Endothelial cell (in vitro differentiated cells): ENCODE measurements around the gene CES4A. TPM values are rescaled to one million over a fixed set of nuclear protein-coding genes. Genes with fewer than 3 reads are reported as not detected.

ENCODE experiments used
- DNase-seq: peaks from one replicate; pipeline ENCODE4 v3.0.0; 2021; ENCODE audit warnings: low spot score
- H3K27ac Mint-ChIP-seq: one replicate; pipeline ENCODE4 v1.8.0; 2021; ENCODE audit warnings: mixed read lengths, inconsistent platforms; ENCODE audit not compliant: unreplicated experiment
- H3K27me3 Mint-ChIP-seq: one replicate; pipeline ENCODE4 v1.8.0; 2021; ENCODE audit warnings: mild to moderate bottlenecking, moderate library complexity, mixed read lengths, inconsistent platforms; ENCODE audit not compliant: unreplicated experiment
- H3K36me3 Mint-ChIP-seq: one replicate; pipeline ENCODE4 v1.8.0; 2021; ENCODE audit warnings: mild to moderate bottlenecking, low read depth, mixed read lengths, inconsistent platforms; ENCODE audit not compliant: unreplicated experiment
- H3K4me1 Mint-ChIP-seq: one replicate; pipeline ENCODE4 v1.8.0; 2021; ENCODE audit warnings: mild to moderate bottlenecking, mixed read lengths, inconsistent platforms; ENCODE audit not compliant: unreplicated experiment
- H3K4me3 Mint-ChIP-seq: one replicate; pipeline ENCODE4 v1.8.0; 2021; ENCODE audit warnings: mild to moderate bottlenecking, mixed read lengths, inconsistent platforms; ENCODE audit not compliant: unreplicated experiment
- H3K9me3 Mint-ChIP-seq: one replicate; pipeline ENCODE4 v1.8.0; 2021; ENCODE audit warnings: mixed read lengths, inconsistent platforms; ENCODE audit not compliant: unreplicated experiment
- CTCF ChIP-seq: fragments of 200-600 bp; sonication (generic); IDR thresholded peaks from one replicate; pipeline ENCODE4 v1.5.0; 2021; ENCODE audit warnings: antibody characterized with exemption; ENCODE audit not compliant: unreplicated experiment
- total RNA-seq: library from RNA; stranded (reverse); fragmentation: NEBNext Ultra II Directional; extraction: Animal tissue kit (Norgen Biotek cat#: 25700); gene quantifications from one replicate; pipeline ENCODE4 v1.2.1, GENCODE V29; 2021; ENCODE audit not compliant: unreplicated experiment

The CES4A gene
- total RNA-seq, 1 donor from 2014 or later: 1.1 TPM

DNA sequence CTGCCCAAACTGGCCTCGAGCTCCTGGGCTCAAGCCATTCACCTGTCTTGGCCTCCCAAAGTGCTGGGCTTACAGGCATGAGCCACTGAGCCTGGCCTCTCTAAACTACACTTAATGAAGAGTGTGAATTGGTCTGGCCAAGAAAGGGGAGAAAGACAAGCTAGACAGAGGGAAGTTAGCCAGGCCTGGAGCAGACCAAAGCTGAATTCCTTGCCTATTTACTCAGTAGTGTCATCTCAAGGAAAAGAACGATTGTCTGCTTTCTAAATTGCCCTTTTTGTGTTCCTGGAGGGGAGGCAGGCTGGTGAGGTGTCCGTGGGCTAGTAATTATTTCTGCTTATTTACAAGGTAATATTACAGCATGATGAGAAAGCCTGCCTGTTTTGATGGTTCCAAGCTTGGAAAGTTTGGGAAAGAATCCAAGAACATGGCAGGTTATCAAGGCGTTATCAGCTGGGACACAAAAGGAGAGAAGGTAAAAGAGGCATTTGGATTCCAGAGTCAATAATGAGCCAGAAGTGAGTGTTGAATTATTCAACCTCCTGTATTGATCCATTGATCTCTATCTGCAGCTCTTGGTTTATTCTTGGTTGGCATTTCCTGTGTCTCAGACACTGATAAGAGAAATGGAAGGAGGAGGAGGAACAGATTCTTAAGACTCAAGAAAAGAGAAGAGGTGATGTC is 34.3 kb downstream of the CES4A start:
- H3K36me3 Mint-ChIP-seq: no peaks in the 10 kb centered on the region
- no peak overlapping the region for H3K27ac Mint-ChIP-seq
- H3K4me3 Mint-ChIP-seq: no peak overlapping the region
- H3K4me1 Mint-ChIP-seq: peaks cover 21% of the 10 kb centered on the region
- H3K9me3 Mint-ChIP-seq: no peaks in the 10 kb centered on the region
- DNase-seq: no peak
- no peak for TF ChIP-seq CTCF
- no peaks in the 10 kb centered on the region for H3K27me3 Mint-ChIP-seq

DNA sequence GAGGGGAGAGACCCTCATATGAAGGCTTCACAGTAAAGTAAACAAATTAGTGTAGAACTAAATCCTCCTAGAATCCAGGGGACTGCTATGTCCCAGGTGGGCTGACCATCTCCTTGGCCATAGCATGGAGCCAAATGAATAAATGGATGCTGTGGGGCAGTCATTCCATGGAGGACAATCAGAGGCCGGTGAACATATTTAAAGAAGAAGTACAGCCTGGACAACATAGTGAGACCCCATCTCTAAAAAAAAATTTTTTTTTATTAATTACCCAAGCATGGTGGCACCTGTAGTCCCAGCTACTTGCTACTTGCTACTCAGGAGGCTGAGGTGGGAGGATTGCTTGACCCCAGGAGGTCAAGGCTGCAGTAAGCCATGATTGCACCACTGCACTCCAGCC is 35.3 kb downstream of the CES4A start:
- Mint-ChIP-seq H3K9me3 (no peaks in the 10 kb centered on the region), H3K27ac (no peak overlapping the region), H3K4me1 (peaks cover 21% of the 10 kb centered on the region), H3K36me3 (no peaks in the 10 kb centered on the region), H3K4me3 (no peak overlapping the region), H3K27me3 (no peaks in the 10 kb centered on the region)
- no peak for DNase-seq
- TF ChIP-seq CTCF: no peak

DNA sequence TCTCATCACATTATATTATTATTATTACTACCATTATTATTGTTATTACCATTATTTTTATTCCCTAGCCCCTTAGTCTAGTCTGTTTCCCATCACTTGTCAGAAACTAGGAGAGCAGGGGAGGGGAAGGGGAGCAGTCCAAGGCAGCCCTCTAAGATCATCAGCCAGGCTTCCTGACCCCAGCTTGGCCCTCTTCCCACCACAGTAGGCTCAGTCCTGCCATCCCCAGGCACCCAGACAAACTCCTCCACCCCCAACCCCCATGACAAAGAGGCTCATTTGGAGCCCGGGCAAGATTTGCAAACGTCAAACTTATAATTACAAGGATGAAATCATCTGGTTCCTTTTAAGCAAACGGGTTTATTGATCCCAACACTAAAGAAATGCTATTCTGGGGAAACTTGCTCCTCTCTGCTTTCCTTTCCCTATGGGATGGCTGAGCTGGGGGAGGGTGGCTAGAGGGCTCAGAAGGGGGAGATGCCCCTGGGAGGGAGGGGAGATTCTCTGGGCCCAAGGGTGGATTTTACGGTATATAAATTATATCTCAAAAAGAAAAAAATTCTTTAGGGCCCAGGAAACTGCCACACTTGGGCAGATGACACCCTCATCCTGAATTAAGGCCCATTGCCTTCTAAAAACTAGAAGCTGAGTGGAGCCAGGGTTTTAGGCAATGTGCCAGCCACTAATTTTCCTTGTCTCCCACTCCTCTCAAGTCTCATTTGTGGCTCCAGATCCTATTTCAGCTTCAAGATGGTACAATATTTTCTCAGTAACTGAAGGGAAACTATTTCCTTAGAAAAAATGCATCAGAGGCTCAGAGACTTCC is 36.2 kb downstream of the CES4A start:
- H3K27ac Mint-ChIP-seq: no peak overlapping the region

DNA sequence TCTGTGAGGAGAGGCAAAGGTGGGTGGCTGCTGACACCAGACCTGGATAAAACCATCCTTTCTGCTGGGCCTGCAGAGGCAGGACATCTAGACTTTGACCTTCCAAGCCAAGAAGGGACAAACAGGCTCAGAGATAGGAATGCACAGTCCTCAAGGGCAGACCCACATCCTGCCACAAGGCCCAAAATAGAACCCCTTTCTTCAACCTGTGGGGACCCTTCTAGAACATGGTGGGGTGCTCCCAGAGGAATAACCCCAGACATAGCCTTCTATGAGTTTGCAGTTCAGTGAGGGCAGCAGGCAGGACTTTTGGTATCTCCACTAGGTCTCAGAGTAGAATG is 36.8 kb downstream of the CES4A start:
- no peak overlapping the region for H3K4me3 Mint-ChIP-seq
- no peaks in the 10 kb centered on the region for H3K36me3 Mint-ChIP-seq
- peaks cover 24% of the 10 kb centered on the region for H3K4me1 Mint-ChIP-seq
- no peak for TF ChIP-seq CTCF
- H3K9me3 Mint-ChIP-seq: no peaks in the 10 kb centered on the region
- no peak overlapping the region for H3K27ac Mint-ChIP-seq
- DNase-seq: no peak
- H3K27me3 Mint-ChIP-seq: no peaks in the 10 kb centered on the region

More for the DNA sequence above, 36.2 kb downstream of the CES4A start:
- no peak for TF ChIP-seq CTCF
- no peak for DNase-seq
- no peak overlapping the region for H3K4me3 Mint-ChIP-seq
- no peaks in the 10 kb centered on the region for H3K27me3 Mint-ChIP-seq
- H3K4me1 Mint-ChIP-seq: peaks cover 21% of the 10 kb centered on the region
- no peaks in the 10 kb centered on the region for H3K36me3 Mint-ChIP-seq
- H3K9me3 Mint-ChIP-seq: no peaks in the 10 kb centered on the region

DNA sequence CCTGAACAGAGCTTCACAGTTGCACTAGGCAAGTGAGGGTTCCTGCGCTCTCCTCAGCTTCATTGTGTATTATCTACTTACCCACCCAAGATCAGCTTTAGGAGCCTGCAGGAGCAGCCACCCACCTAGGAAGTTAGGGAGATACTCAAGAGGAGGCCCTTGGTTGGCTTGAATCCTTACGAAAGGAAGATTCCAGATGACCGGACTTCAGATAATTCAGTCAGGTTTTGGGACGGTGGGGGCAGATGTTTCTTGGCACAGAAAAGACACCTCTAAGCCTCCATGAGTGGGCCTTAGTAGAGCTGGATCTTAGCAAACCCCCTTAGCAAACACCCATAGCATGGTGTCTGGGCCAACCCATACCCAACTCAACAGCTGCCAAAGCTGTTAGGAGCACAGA is 38.2 kb downstream of the CES4A start:
- Mint-ChIP-seq H3K4me3 (no peak overlapping the region), H3K4me1 (peaks cover 22% of the 10 kb centered on the region), H3K27ac (no peak overlapping the region), H3K9me3 (no peaks in the 10 kb centered on the region), H3K36me3 (no peaks in the 10 kb centered on the region), H3K27me3 (no peaks in the 10 kb centered on the region)
- DNase-seq: no peak
- TF ChIP-seq CTCF: no peak
